ENCODE data around the gene DKC1. TPM values are rescaled to one million over a fixed set of nuclear protein-coding genes. Genes with fewer than 3 reads are reported as not detected.
A peak's percentile ranks its signal among the peaks of the same experiment; 100 is the strongest.

DKC1 gene
- total RNA-seq, 1 donor from 2014 or later, result 37.1 TPM

DNA sequence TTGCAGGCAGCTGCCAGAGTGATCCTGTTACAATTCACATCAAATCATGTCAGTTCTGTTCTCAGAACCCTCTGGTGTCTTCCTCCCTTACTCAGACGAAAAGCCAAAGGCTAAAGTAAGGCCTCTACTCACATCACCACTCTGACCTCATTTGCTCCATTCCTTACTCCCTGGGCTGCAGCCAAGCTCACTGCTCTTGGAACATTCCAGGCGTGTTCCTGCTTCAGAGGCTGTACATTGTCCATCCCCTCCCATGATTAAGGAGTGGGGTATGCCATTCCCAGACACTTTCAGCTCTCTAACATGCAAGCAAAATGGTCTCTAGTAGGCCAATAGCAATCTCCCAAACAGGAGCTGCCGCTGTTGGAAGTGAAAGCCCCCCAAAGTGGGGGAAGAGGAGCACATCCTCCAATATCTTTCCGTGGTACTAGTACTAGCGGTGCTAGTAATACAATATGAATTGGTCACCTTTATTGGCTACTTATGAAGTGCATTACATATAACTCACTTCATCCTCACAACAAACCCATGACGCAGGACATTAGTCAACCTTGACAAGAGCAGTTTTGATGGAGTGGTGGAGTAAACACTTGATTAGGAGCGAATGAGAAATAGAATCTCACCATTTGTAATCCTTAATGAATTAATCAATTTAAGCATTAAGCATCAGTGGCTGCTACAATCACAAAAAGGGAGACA, 26.8 kb upstream of the DKC1 start:
- DNase-seq (ENCODE audit: low read depth in 2 of 2), result peak in 1 of 2 donors; percentile 79

DNA sequence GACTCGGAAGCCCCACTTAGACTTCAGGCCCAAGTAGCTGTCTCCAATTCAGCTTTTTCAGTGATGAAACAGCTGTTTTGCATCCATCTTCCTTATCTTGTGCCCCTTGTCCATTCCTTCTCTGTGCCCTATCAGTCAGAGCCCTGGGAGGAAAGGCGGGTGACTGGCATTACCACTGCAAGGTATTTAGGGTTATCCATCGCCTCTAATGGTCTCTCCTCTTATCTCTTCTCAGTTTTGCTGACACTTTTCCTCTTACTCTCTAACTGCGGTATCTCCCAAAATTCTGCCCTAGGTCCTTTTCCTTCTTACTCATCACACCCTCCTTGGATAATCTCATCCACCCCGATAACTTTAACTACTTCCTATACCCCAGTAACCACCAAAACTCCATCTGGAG, 25.5 kb upstream of the DKC1 start:
- DNase-seq (ENCODE audit: low read depth in 2 of 2), result no peak

DNA sequence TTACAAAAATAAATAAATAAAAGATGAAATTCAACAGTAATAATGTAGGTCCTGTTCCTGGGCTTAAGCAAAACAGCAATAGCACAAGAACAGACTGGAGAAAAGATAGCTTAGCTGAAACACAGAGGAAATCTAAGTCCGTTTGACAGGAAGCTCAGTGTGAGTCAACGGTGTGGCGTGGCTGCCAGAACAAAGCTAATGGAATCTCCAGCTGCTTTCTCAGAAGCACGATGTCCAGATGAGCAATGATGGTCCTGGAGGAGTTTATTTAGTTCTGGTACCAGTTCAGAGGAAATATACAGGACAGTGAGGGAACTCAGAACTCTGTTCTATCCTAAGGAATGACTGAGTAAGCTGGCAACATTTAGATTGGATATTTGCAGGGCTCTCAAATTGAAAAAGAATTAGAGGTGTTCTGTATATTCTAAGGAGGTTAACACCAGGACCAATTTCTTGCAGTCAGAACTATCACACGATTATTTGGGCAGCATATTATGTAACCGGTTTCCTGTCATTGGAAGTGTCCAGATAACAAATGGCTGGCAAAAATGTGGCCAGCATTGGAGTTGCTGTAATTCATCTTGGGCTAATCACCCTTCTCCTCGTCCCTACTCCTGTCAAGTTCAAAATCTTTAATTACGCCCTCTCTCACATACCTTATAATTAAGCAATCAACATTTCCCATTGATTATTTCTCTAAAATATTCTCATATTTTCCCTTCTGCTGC, 24.5 kb upstream of the DKC1 start:
- peak; percentile 55 to 91 for DNase-seq (ENCODE audit: low read depth in 2 of 2)

DNA sequence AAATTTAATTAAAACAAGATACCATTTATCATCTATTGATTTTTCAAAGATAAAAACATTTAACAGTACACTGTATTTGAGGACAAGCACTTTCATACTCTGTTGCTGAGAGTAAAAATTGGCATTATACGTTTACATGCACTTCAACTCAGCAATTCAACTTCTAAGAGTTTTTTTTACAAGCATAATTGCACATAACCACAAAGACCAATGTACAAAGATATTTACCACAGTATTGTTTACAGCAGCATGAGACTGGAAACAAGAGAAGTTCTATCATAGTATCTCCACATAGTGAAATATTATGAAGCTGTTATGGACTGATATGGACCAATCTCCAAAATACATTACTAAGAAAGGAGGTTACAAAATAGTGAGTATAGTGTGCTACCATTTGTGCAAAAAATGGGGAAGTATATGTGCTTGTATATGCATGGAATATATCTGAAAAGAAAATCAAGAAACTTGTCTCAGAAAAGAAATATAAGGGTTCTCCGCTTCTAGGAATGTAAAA, 22.7 kb upstream of the DKC1 start:
- DNase-seq (ENCODE audit: low read depth in 2 of 2), result no peak

DNA sequence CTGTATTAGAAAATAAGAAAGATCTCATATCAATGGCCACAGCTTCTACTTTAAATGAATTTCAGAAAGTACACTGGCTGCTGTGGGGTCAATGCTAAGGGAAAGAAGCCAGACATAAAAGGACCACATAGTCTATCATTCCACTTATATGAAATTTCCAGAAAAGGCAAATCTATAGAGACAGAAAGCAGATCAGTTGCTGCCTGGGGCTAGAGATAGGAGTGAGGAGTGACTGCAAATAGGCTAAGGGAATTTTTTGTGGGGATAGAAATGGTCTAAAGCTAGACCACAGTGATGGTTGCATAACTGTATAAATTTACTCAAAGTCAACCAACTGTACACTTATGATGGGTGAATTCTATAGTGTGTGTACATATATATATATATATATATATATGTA, 20.1 kb upstream of the DKC1 start:
- DNase-seq (ENCODE audit: low read depth in 2 of 2), result no peak

DNA sequence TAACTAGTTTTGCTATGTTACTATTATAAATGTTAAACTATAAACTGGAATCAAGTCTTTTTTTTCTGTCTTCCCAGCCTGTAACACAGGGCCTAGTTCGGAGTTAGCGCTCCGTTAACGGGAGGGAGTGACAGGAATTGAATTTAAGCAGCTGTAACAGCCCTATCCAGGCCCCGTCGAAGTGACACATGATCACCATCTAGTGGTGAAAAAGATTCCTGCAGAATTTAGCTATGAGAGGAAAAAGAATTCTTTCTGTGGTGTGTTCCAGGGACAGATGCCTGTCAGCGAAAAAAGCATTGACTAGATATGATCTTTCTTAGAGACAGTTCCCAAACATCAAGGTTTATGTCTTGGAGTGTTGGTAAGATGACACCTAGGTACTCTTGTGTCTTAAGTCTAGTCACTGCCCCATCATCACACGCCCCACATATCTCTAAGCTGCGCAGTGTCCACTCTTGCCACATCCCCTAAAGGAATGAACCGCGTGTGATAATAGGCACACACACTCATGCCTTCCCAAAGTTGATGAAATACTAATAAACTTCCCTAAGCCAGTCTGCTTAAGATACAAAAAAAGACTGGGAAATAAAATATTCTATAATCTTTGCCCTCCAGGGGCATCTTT, 13.8 kb upstream of the DKC1 start:
- peak in 1 of 2 donors; percentile 63 for DNase-seq (ENCODE audit: low read depth in 2 of 2)

DNA sequence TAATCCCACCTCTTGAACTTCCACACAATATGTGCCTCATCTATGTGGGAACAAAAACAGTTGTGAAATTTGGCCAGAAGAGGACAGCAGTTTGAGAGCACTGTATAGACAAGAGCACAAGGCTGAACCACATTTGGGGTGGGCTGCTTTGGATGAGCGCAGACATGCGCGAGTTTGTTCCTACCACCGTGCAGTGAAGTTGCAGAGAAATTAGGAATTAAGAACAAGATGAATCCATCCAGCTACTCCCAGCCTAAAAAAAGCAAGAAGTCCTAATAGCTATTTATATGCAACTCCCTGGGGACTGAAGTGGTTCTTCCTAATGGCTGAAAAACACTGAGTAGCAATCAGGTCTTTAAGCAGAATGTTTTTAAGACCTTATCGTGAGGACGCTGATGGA, 12.8 kb upstream of the DKC1 start:
- no peak for DNase-seq (ENCODE audit: low read depth in 2 of 2)

DNA sequence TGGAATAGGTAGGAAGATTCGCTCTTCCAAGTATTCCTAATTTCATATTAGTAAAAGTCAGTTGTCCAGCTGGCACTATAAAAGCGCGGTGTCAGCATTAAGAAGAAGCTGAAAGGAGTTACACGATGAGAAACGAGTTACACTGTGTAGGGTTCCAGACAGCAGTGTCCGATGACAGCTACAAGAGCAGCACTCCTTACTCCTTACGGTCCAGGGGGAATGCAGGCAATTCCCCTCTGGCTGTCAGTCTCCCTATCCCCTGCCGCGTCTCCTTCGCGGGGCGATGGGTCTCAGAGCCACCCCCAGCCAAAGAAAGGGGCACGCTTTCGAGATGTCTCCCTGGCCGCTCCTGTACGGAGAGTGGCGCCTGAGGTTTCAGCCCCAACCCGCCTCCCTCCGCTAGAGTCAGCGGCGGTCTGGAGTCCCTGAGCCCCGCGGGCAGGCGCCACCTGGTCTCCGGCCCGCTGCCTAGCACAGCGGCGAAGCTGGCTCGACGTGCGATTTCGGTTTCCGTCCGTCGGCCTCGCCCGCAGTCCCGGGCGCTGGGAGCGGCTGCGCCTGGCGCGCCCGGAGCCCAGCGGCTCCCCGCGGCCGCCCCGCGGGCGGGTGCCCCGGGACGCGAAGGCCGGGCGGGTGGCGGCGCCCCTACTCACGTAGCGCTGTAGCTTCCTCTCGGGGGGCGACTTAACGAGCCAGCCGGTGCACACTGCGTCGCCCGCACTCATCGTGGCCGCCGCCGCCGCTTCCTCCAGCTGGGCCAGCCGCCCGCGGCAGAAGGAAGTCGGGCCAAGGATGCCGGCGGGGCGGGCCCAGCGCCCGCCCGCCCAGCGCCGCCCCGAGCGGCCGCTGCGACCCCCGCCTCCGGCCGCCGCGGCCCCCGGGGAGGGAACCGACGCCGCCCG, 12.1 kb upstream of the DKC1 start, which contains the start of gene GAB3:
GAB3 (minus strand) TSS at position 777 of the 902 bp plus-strand sequence; CDS start at position 725, 52 bp downstream.
- DNase-seq (ENCODE audit: low read depth in 2 of 2), result peak in 1 of 2 donors; percentile 39

DNA sequence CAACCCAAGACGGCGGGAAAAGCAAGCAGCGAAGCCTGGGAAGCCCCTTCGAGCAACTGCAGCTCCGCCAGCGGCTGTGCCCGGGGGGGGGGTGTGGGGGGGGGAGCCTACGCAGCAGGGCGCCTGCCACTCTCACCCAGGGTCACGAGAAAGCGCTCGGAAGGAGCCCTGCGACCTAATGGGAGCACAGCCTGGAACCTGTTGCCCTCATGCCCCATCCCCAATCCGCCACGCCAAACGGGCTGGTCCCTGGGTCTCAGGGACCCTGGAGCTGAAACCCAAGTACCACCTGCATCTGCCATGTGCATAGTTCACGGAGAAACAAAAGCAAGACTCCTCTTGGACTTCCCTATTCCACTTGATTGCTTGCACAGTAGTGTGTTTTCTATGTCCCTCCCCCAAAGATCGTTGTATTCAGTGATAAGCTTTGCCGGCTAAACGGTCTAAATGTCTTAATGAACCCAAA, 11.4 kb upstream of the DKC1 start:
- DNase-seq (ENCODE audit: low read depth in 2 of 2), result no peak

DNA sequence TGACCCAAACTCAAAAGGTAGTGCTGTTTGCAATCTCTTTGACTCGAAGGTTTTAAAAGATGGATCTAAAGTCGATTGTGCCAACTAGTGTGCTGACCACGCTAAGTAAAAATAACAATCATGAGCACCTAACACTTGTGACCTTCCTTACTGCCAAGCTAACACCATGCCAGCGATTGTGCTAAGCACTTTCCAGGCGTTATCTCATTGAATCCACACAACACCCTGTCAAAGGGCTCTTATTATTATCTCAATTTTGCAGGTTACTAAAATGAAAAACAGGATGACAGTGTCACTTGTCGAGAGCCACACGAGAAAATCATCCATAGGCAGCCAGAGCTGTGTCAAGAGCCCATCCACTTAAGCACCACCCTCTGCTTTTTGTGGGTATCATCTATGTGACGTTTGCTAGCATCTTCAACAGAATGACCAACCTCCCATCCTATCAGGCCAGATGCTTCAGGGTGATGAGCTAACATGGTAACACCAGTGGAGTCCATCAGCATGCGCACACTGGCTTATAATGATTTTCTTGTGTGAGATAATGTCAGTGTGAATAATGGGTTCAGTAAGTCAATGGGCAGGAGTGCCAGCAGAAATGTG, 10.9 kb upstream of the DKC1 start:
- DNase-seq (ENCODE audit: low read depth in 2 of 2), result peak; percentile 52 to 59

DNA sequence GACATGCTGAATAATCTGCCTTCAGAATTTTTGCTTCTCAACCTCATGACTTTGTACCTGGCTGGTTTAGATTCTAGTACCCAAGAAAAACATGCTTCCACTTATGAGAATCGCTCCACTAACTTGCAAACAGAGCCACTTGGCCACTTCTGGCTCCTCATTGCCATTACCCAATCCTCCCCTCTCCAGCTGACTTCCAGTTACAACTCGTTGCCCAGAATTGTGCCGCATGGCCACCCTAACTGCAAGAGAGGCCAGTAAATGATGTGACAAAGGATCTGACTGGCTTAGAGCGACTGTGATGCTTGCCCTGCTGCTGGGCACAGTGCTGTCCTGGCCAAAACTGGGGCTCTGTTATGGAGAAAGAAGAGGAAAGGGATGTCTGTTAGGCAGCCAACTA, 4.0 kb upstream of the DKC1 start:
- no peak for DNase-seq (ENCODE audit: low read depth in 2 of 2)

DNA sequence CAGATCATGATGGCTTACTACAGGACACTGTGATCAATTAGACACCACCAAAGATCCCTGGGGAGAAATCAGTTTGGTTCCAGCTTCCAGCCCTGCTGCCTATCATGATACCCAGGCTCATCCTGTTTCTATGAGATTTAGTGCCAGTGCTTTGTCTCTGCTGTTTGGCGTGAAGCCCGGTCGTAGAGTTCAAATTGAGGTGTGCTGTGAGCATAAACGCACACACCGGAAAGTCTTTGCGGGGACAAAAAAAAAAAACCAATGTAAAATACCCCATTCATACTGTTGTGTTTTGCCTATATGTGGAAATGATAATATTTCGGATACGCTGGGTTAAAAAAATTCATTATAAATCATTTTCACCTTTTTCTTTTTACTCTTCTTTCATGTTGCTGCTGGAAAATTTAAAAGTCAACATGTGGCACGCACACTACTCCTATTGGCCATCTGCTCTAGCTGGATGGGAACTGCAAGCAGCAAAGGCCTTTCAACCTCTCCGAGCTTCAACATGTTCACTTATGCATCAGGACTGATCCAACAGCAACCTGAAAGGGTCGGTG, 607 bp upstream of the DKC1 start:
- DNase-seq (ENCODE audit: low read depth in 2 of 2), result peak; percentile 80

DNA sequence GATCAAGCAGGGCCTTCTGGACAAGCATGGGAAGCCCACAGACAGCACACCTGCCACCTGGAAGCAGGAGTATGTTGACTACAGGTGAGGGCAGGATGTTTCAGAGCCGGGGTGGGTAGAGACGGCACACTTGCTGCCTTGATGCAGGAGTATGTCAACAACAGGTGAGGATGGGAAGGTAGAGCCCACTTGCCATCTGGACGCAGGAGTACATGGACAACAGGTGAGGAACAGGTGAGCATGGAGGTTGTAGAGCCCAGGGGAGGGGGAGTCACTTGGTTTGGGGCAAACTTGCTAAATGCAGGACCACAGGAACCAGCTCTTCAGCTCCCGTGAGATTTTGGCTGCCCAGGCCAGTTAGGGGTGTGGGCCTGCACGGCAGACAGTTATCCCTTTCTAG, 12.0 kb downstream of the DKC1 start:
- no peak for DNase-seq (ENCODE audit: low read depth in 2 of 2)

DNA sequence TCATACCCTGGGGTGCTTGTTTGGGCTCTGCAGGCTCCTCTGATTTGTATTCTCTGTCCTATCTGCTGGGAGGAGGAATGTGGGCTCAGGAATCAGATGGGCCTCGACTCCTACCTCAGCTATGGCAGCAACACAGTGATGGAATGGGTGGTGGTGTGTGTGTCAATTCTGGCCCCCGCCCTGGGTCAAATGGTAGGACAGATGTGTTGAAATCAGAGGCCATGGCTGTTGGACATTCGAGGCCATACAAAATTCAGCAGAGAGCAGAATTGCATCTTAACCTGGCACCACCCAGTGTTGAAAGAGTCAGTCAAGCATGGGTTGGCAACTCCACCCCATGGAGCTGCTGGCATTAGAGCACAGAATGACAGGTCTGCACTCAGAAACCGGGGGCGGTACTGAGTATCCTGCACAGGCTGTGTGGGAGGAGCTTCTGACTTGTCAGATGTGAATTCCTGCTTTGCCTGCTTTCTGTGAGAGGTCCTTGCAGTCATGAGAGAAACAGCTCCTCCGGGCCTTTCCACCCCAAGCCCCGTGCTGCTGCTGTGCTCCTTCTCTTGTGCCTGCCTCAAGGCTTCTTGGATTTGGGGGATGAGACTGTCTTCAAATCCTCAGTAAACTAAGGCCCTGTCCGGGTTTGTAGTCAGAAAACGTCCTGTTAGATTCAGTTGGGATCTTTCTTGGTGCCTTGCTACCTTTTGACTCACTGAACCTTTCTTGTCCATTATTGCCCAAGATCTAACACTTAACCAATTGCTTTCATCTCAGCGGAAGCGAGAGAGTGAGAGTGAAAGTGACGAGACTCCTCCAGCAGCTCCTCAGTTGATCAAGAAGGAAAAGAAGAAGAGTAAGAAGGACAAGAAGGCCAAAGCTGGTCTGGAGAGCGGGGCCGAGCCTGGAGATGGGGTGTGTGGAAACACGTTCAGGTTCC, 13.0 kb downstream of the DKC1 start:
- no peak for DNase-seq (ENCODE audit: low read depth in 2 of 2)

DNA sequence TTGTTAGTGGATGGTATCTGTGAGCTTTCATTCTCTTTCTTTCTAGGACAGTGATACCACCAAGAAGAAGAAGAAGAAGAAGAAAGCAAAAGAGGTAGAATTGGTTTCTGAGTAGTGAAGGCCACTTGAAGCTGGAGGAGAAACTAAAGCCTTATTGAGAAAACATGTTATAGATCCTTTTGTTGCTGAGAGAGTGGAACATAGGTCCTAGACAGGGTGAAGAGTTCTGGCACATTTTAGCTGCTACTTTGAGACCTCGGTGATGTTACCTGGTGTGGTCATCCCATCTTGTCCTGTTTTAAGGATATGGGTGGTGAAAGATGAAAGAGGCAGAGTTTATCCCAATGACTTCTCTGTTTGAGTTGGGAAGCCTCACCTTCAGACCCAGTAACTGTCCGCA, 14.1 kb downstream of the DKC1 start:
- DNase-seq (ENCODE audit: low read depth in 2 of 2), result no peak

DNA sequence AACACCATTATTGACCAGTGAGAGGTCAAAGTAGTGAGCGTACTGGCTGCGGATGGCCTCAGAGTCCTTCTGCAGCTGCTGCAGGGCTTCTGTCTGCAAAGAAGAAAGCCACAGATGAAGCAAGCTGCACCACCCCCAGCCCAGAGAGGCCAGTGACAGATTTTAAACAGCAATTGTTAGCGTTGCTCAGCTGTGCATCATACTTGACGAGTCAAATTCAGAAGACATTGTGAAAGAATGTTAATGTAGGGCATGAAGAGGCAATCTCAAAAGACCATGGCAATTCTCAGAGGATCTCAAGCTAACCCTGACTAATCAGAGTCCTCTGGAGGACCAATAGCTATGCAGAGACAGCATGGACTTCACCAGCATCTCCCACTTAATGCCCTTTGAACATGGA, 16.6 kb downstream of the DKC1 start:
- DNase-seq (ENCODE audit: low read depth in 2 of 2), result no peak

DNA sequence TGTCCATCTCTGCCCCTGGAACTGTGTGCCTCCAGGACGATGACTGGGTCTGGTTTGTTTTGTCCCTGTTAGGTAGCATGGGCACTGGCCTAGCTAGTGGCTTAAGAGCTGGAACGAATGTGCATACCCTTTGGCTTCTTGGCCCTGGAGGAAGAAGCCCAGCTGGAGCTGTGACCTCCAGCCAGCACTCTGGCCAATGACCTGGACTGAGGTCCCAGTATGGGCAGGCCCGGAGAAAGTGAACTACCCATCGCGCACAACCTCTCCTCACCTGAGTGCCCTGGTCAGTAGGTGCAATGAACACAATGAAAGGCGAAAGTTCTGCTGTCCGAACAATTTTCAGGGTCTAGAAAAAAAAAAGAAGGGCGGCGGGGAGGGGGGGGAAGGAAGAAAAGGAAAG, 18.3 kb downstream of the DKC1 start:
- no peak for DNase-seq (ENCODE audit: low read depth in 2 of 2)

DNA sequence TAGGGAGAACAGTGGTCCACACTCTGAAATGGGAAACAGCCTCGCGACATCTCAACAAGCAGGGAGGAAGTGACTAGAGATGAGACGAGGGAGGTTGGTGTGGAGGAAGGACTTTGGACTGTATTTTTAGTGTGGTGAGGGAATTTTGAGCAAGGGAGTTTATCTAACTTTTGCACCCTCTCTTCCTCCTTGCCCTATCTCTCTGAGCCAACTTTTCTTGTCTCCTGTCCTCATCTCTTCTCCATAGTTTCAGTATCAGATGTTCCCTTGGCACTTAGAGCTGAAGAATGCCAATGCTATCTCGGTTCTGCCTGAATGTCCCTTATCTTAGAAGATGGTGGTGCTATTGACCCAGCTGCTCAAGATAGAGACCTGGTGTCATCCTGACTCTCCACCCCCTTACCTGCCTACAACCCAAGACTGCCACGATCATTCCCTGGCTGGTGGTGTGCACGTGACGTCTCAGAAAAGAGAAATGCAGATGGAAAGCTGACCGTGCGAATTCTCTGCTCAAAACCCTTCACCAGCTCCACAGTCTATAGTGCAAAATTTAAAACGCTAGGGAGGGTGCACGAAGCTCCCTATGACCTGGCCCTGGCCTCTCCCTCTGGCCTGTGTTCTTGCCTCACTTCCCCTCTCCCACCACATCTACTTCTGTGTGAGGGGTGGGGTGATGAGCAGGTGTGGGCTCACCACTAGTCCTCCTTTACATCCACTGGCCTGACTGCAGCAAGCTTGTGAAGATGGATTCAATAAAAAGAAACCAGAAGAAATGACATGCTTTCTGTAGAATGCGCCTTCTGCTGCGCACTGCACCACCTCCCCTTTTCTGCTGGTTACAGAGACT, 21.7 kb downstream of the DKC1 start:
- no peak for DNase-seq (ENCODE audit: low read depth in 2 of 2)
